Measurements from ENCODE around the gene POLR3H.

- TF ChIP-seq, protein P1, sequence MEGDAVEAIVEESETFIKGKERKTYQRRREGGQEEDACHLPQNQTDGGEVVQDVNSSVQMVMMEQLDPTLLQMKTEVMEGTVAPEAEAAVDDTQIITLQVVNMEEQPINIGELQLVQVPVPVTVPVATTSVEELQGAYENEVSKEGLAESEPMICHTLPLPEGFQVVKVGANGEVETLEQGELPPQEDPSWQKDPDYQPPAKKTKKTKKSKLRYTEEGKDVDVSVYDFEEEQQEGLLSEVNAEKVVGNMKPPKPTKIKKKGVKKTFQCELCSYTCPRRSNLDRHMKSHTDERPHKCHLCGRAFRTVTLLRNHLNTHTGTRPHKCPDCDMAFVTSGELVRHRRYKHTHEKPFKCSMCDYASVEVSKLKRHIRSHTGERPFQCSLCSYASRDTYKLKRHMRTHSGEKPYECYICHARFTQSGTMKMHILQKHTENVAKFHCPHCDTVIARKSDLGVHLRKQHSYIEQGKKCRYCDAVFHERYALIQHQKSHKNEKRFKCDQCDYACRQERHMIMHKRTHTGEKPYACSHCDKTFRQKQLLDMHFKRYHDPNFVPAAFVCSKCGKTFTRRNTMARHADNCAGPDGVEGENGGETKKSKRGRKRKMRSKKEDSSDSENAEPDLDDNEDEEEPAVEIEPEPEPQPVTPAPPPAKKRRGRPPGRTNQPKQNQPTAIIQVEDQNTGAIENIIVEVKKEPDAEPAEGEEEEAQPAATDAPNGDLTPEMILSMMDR (conservative IDR thresholded peaks at IDR 0.05; ENCODE audit: low read depth in 2 of 2) = no peak
- TF ChIP-seq, protein P2, sequence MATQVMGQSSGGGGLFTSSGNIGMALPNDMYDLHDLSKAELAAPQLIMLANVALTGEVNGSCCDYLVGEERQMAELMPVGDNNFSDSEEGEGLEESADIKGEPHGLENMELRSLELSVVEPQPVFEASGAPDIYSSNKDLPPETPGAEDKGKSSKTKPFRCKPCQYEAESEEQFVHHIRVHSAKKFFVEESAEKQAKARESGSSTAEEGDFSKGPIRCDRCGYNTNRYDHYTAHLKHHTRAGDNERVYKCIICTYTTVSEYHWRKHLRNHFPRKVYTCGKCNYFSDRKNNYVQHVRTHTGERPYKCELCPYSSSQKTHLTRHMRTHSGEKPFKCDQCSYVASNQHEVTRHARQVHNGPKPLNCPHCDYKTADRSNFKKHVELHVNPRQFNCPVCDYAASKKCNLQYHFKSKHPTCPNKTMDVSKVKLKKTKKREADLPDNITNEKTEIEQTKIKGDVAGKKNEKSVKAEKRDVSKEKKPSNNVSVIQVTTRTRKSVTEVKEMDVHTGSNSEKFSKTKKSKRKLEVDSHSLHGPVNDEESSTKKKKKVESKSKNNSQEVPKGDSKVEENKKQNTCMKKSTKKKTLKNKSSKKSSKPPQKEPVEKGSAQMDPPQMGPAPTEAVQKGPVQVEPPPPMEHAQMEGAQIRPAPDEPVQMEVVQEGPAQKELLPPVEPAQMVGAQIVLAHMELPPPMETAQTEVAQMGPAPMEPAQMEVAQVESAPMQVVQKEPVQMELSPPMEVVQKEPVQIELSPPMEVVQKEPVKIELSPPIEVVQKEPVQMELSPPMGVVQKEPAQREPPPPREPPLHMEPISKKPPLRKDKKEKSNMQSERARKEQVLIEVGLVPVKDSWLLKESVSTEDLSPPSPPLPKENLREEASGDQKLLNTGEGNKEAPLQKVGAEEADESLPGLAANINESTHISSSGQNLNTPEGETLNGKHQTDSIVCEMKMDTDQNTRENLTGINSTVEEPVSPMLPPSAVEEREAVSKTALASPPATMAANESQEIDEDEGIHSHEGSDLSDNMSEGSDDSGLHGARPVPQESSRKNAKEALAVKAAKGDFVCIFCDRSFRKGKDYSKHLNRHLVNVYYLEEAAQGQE (IDR thresholded peaks at IDR 0.05; ENCODE audit: unreplicated experiment) = no peak
- TF ChIP-seq EZH2 (IDR thresholded peaks at IDR 0.05; ENCODE audit: low read depth, unreplicated experiment) (no peak), CREB1 (CRISPR knock-in tag; IDR thresholded peaks at IDR 0.05; ENCODE audit: low read depth) (no peak), POLR2AphosphoS5 (IDR thresholded peaks at IDR 0.05; ENCODE audit: low read depth) (no peak), EZH2phosphoT487 (IDR thresholded peaks at IDR 0.05; ENCODE audit: unreplicated experiment) (no peak)
These were observed 6.8 kb upstream of the POLR3H start for GRCh38 chr22:41550952-41551491.
